ENCODE data around the gene NAALADL2. TPM values are rescaled to one million over a fixed set of nuclear protein-coding genes. Genes with fewer than 3 reads are reported as not detected.

The NAALADL2 gene
- total RNA-seq, 3 donors from 2014 or later, result 18.4 to 43.9 (median 20.8) TPM

- H3K4me1 ChIP-seq (ENCODE audit: low read depth), result peaks cover 6% of the 10 kb centered on the region
- no peak for ATAC-seq
- intact Hi-C loops (cut with DNase I, micrococcal nuclease), result no loop called here
- H3K9me3 ChIP-seq, result no peaks in the 10 kb centered on the region
- no peak for TF ChIP-seq CTCF (IDR thresholded peaks at IDR 0.05)
- no peak overlapping the region for H3K4me3 ChIP-seq
- no peak for DNase-seq
- H3K36me3 ChIP-seq (ENCODE audit: low read depth), result no peaks in the 10 kb centered on the region
Measured at GRCh38 chr3:175146258-175146657, 287.1 kb downstream of the NAALADL2 start.

GRCh38 chr3:175149675-175150074, 290.5 kb downstream of the NAALADL2 start:
- peak in 2 of 3 donors; percentile 43 to 77 for DNase-seq
- Histone ChIP-seq H3K9me3 (no peaks in the 10 kb centered on the region), H3K36me3 (ENCODE audit: low read depth) (no peaks in the 10 kb centered on the region), H3K4me3 (no peak overlapping the region), H3K4me1 (ENCODE audit: low read depth) (peaks cover 6% of the 10 kb centered on the region)
- TF ChIP-seq CTCF (IDR thresholded peaks at IDR 0.05), result no peak
- intact Hi-C loops (cut with DNase I, micrococcal nuclease), result no loop called here
- ATAC-seq, result peak; percentile 80

GRCh38 chr3:175150812-175151401, 291.8 kb downstream of the NAALADL2 start:
- intact Hi-C loops (cut with DNase I, micrococcal nuclease), result no loop called here
- no peak for TF ChIP-seq CTCF (IDR thresholded peaks at IDR 0.05)
- Histone ChIP-seq H3K9me3 (no peaks in the 10 kb centered on the region), H3K4me3 (no peak overlapping the region), H3K4me1 (ENCODE audit: low read depth) (peaks cover 6% of the 10 kb centered on the region), H3K36me3 (ENCODE audit: low read depth) (no peaks in the 10 kb centered on the region)
- DNase-seq (peak in 1 of 3 donors; percentile 12), ATAC-seq (peak; percentile 86)

- no peak for TF ChIP-seq CTCF (IDR thresholded peaks at IDR 0.05)
- no peak for ATAC-seq
- no peaks in the 10 kb centered on the region for H3K9me3 ChIP-seq
- DNase-seq, result no peak
- no peaks in the 10 kb centered on the region for H3K36me3 ChIP-seq (ENCODE audit: low read depth)
- no peak overlapping the region for H3K4me3 ChIP-seq
- intact Hi-C loops (cut with DNase I, micrococcal nuclease), result no loop called here
- peaks cover 6% of the 10 kb centered on the region for H3K4me1 ChIP-seq (ENCODE audit: low read depth)
Measured at GRCh38 chr3:175153595-175153994, 294.5 kb downstream of the NAALADL2 start.

- Histone ChIP-seq H3K36me3 (ENCODE audit: low read depth) (no peaks in the 10 kb centered on the region), H3K9me3 (no peaks in the 10 kb centered on the region), H3K4me3 (no peak overlapping the region), H3K4me1 (ENCODE audit: low read depth) (no peaks in the 10 kb centered on the region)
- ATAC-seq, result no peak
- TF ChIP-seq CTCF (IDR thresholded peaks at IDR 0.05), result no peak
- intact Hi-C loops (cut with DNase I, micrococcal nuclease), result no loop called here
- no peak for DNase-seq
Measured at GRCh38 chr3:175155172-175155571, 296.0 kb downstream of the NAALADL2 start.

- DNase-seq (no peak), ATAC-seq (no peak)
- H3K9me3 ChIP-seq, result no peaks in the 10 kb centered on the region
- H3K36me3 ChIP-seq (ENCODE audit: low read depth), result no peaks in the 10 kb centered on the region
- intact Hi-C loops (cut with DNase I, micrococcal nuclease), result no loop called here
- no peaks in the 10 kb centered on the region for H3K4me1 ChIP-seq (ENCODE audit: low read depth)
- no peak overlapping the region for H3K4me3 ChIP-seq
- TF ChIP-seq CTCF (IDR thresholded peaks at IDR 0.05), result no peak
Measured at GRCh38 chr3:175159202-175159601, 300.1 kb downstream of the NAALADL2 start.

Data from mucosa of descending colon (tissue), 3 donors.